ENCODE data around the gene EIF6. TPM values are rescaled to one million over a fixed set of nuclear protein-coding genes. Genes with fewer than 3 reads are reported as not detected.

Gene EIF6
- total RNA-seq, 4 donors from 2014 or later = 176 to 240 (median 198) TPM

DNA sequence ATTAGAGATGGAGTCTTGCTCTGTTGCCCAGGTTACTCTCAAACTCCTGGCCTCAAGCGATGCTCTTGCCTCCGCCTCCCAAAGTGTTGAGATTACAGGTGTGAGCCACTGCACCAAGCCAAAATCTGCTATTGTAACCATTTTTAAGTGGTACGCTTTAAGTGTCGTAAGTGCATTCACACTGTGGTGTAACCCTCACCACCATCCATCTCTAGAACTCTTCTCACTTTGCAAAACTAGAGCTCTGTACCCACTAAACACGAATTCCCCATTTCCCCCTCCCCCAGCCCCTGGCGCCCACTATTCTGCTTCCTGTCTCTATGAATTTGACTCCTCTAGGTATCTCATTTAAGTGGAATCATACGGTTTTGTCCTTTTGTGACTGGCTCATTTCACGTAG lies 10.5 kb upstream of the EIF6 start:
- H3K4me3 ChIP-seq = no peak overlapping the region
- peaks cover 5 to 67% (median 13%) of the 10 kb centered on the region in 3 donors for H3K4me1 ChIP-seq
- H3K27ac ChIP-seq = no peak overlapping the region
- H3K36me3 ChIP-seq = no peaks in the 10 kb centered on the region
- DNase-seq = no peak
- WGBS, 2 donors = 78 to 79% methylated on average over 8 of the region's 8 CpGs
- no peaks in the 10 kb centered on the region for H3K9me3 ChIP-seq
- H3K27me3 ChIP-seq = peaks cover 0 to 29% (median 0%) of the 10 kb centered on the region in 4 donors
- intact Hi-C loops (cut with DNase I) = no loop called here
- TF ChIP-seq POLR2A (IDR thresholded peaks at IDR 0.05) = no peak
- TF ChIP-seq, protein P1, sequence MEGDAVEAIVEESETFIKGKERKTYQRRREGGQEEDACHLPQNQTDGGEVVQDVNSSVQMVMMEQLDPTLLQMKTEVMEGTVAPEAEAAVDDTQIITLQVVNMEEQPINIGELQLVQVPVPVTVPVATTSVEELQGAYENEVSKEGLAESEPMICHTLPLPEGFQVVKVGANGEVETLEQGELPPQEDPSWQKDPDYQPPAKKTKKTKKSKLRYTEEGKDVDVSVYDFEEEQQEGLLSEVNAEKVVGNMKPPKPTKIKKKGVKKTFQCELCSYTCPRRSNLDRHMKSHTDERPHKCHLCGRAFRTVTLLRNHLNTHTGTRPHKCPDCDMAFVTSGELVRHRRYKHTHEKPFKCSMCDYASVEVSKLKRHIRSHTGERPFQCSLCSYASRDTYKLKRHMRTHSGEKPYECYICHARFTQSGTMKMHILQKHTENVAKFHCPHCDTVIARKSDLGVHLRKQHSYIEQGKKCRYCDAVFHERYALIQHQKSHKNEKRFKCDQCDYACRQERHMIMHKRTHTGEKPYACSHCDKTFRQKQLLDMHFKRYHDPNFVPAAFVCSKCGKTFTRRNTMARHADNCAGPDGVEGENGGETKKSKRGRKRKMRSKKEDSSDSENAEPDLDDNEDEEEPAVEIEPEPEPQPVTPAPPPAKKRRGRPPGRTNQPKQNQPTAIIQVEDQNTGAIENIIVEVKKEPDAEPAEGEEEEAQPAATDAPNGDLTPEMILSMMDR (IDR thresholded peaks at IDR 0.05) = no peak

DNA sequence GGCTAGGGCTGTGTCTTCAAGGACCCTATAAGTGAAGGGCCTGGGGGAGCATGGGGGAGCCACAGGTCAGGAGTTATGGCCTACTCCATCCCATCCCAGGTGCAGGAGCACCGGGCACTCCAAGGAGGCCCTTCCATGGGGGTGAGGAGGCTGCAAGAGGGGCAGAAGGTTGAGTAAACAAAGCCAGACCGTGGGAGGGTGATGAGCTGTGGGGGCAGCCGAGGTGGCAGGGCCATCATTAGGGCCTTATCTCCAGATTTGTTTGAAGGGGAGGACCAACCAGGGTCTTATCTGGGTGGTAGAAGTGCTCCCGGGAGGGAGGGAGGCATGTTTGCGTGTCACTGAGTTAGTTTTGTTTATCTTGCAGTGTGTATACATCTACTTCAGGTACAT lies 9.7 kb upstream of the EIF6 start:
- DNase-seq = no peak
- peaks cover 5 to 70% (median 13%) of the 10 kb centered on the region in 3 donors for H3K4me1 ChIP-seq
- no peak overlapping the region for H3K27ac ChIP-seq
- 63 to 67% methylated on average over 5 of the region's 5 CpGs for WGBS, 2 donors
- H3K27me3 ChIP-seq = peaks cover 0 to 29% (median 0%) of the 10 kb centered on the region in 4 donors
- no peak overlapping the region for H3K4me3 ChIP-seq
- no peaks in the 10 kb centered on the region for H3K36me3 ChIP-seq
- H3K9me3 ChIP-seq = no peaks in the 10 kb centered on the region
- intact Hi-C loops (cut with DNase I) = no loop called here
- TF ChIP-seq, protein P1 (IDR thresholded peaks at IDR 0.05) = no peak
- no peak for TF ChIP-seq POLR2A (IDR thresholded peaks at IDR 0.05)

DNA sequence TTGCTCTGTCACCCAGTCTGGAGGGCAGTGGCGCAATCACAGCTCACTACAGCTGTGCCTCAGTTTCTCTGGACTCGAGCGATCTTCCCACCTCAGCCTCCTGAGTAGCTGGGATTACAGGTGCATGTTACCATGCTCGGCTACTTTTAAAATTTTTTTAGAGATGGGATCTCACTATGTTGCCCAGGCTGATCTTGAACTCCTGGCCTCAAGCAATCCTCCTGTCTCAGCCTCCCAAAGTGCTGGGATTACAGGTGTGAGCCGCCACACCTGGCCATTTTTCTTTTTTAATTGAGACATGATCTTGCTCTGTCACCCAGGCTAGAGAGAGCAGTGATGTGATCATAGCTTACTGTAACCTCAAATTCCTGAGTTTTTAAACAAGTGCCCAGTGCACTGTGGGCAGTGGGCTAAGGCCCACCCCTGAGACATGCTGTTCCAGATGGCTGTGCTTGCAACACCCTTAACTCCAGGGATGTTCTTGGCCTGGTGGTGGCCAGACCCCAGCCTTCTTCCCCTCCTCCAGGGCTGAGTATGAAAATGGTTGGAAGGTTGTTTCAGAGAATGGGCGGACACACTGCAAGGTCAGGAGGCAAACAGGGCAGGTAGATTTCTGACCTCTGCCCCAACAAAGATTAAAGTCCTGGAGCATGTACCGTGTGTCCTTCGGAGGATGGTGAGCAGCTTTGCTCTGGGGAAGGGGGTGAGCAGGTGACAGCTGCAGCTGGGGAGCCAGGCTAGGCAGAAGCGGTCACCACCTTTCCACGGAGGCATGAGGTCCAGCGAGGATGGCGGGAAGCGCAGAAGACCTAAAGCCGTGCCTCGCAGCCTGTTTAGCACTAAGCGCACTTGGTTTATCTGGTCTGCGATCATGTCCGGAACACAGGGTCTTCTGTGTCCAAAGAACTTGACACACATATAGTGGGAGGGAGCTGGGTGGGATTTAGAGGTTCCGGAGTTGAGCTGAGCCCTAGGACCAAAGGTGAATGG lies 9.0 kb upstream of the EIF6 start:
- H3K9me3 ChIP-seq = no peaks in the 10 kb centered on the region
- H3K27ac ChIP-seq = no peak overlapping the region
- H3K4me3 ChIP-seq = no peak overlapping the region
- TF ChIP-seq, protein P1 (IDR thresholded peaks at IDR 0.05) = no peak
- TF ChIP-seq POLR2A (IDR thresholded peaks at IDR 0.05) = no peak
- WGBS, 2 donors = 91 to 97% methylated on average over 9 to 19 of the region's 19 CpGs
- H3K4me1 ChIP-seq = peaks cover 5 to 69% (median 13%) of the 10 kb centered on the region in 3 donors
- H3K36me3 ChIP-seq = peaks cover 0 to 3% (median 0%) of the 10 kb centered on the region in 3 donors
- intact Hi-C loops (cut with DNase I) = no loop called here
- no peak for DNase-seq
- H3K27me3 ChIP-seq = peaks cover 0 to 29% (median 0%) of the 10 kb centered on the region in 4 donors

DNA sequence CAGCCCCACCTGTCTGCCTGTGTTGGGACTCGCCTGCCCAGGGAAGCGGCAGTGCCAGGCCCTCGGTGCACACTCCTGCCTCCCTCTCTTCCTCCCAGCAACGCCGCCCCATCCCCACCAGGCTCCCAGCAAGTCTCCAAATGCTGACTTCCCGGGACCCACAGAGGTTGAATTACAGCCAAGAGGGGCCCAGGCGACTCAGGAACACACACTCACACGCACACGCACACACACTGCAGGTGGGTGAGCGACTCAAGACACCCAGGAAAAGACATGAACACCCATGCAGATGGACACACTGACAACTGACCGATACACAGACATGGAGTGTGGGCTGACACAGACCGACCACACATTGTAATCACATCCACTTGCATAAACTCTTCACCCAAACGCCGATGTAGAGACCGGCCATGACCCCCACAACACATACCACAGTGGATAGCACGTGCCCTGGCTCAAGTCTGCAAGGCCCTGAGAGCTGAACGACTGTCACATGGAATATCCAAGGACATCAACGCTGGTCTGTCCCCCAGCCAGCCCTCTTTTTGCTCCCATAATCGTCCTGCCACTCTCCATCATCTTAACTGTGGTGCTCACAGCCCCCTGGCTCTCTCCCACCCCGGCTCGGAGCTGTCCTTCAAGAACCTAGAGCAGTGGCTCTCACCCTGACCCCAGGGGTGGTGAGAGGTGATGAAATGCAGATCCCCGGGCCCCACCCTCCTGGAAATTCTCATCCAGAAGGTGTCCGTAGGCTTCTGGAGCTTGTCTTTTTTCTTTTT lies 8.1 kb upstream of the EIF6 start:
- WGBS, 2 donors = 62% methylated on average over 10 to 18 of the region's 23 CpGs
- peak overlapping the region; percentile 43 to 93 (median 87) for H3K27ac ChIP-seq
- H3K4me3 ChIP-seq = peak overlapping the region; percentile 36 to 61 (median 52)
- peaks cover 0 to 12% (median 0%) of the 10 kb centered on the region in 3 donors for H3K36me3 ChIP-seq
- intact Hi-C loops (cut with DNase I) = no loop called here
- no peak for DNase-seq
- H3K9me3 ChIP-seq = no peaks in the 10 kb centered on the region
- peaks cover 0 to 29% (median 0%) of the 10 kb centered on the region in 4 donors for H3K27me3 ChIP-seq
- H3K4me1 ChIP-seq = peaks cover 5 to 65% (median 13%) of the 10 kb centered on the region in 3 donors
- TF ChIP-seq, protein P1 (IDR thresholded peaks at IDR 0.05) = peak in 1 of 6 experiments; percentile 21
- TF ChIP-seq POLR2A (IDR thresholded peaks at IDR 0.05) = no peak

Measured in esophagus squamous epithelium (tissue), 5 donors.